NCI-H2196 (cell line): ENCODE results near the gene WFDC10A.
"Not testable (repeated sequence)": the region's sequence is repeated elsewhere in the genome, so short reads cannot be mapped to it uniquely, and the experiment has no call there.

ENCODE experiments used
- DNase-seq: peaks from one replicate; lab custom pipeline; 2025; ENCODE audit not compliant: unreplicated experiment; lab: John Stamatoyannopoulos, UW

The WFDC10A gene

GRCh38 chr20:45629496-45630100, at the start of gene WFDC10A:
TSS of gene WFDC10A (plus strand) at chr20:45629739. CDS start at chr20:45629814, 75 bp downstream.
- peak; percentile 23 for DNase-seq

- DNase-seq: no peak
Measured at GRCh38 chr20:45581702-45582101, 47.8 kb upstream of the WFDC10A start.

- no peak for DNase-seq
Measured at GRCh38 chr20:45583502-45583901, 46.0 kb upstream of the WFDC10A start.

GRCh38 chr20:45584294-45584693, 45.2 kb upstream of the WFDC10A start:
- not testable (repeated sequence) for DNase-seq

GRCh38 chr20:45585986-45586385, 43.6 kb upstream of the WFDC10A start:
- not testable (repeated sequence) for DNase-seq

- no peak for DNase-seq
Measured at GRCh38 chr20:45588800-45589199, 40.7 kb upstream of the WFDC10A start.

- DNase-seq: no peak
Measured at GRCh38 chr20:45589725-45590124, 39.8 kb upstream of the WFDC10A start.

GRCh38 chr20:45592574-45593189, 36.9 kb upstream of the WFDC10A start:
- peak; percentile 28 for DNase-seq

GRCh38 chr20:45593498-45593897, 36.0 kb upstream of the WFDC10A start:
- no peak for DNase-seq

GRCh38 chr20:45595235-45595634, 34.3 kb upstream of the WFDC10A start:
- no peak for DNase-seq

- DNase-seq: no peak
Measured at GRCh38 chr20:45607810-45608209, 21.7 kb upstream of the WFDC10A start.

- no peak for DNase-seq
Measured at GRCh38 chr20:45611054-45611453, 18.5 kb upstream of the WFDC10A start.

- DNase-seq: no peak
Measured at GRCh38 chr20:45612314-45612713, 17.2 kb upstream of the WFDC10A start.

GRCh38 chr20:45617591-45617990, 11.9 kb upstream of the WFDC10A start:
- DNase-seq: no peak

- no peak for DNase-seq
Measured at GRCh38 chr20:45621593-45621992, 7.9 kb upstream of the WFDC10A start.

- no peak for DNase-seq
Measured at GRCh38 chr20:45626540-45626939, 3.0 kb upstream of the WFDC10A start.

GRCh38 chr20:45630371-45630770, 832 bp downstream of the WFDC10A start:
- no peak for DNase-seq

- no peak for DNase-seq
Measured at GRCh38 chr20:45631184-45631583, 1.6 kb downstream of the WFDC10A start, which contains the start of gene WFDC9. TSS of gene WFDC9 (minus strand) at chr20:45631284. CDS start at chr20:45610181, 21,103 bp downstream.

GRCh38 chr20:45636513-45636912, 7.0 kb downstream of the WFDC10A start:
- DNase-seq: no peak

GRCh38 chr20:45639687-45640086, 10.1 kb downstream of the WFDC10A start:
- no peak for DNase-seq

- not testable (repeated sequence) for DNase-seq
Measured at GRCh38 chr20:45641076-45641475, 11.5 kb downstream of the WFDC10A start.

GRCh38 chr20:45645869-45646268, 16.3 kb downstream of the WFDC10A start:
- DNase-seq: not testable (repeated sequence)

- no peak for DNase-seq
Measured at GRCh38 chr20:45646875-45647274, 17.3 kb downstream of the WFDC10A start.
